GM10248 (cell line): ENCODE results near the gene TLR9.
A peak's percentile ranks its signal among the peaks of the same experiment; 100 is the strongest.

ENCODE experiments used
- CTCF ChIA-PET: fragments of 300-600 bp; sonication (Branson Sonifier 250); formaldehyde crosslinking; extraction: SDS; loops from one replicate; lab custom pipeline; 2021; ENCODE audit warnings: antibody characterized with exemption; lab: Yijun Ruan, JAX
- POLR2A ChIA-PET: fragments of 350-650 bp; sonication (Branson Sonifier 250); formaldehyde crosslinking; extraction: SDS; loops from one replicate; lab custom pipeline; 2020; ENCODE audit warnings: antibody characterized with exemption; lab: Yijun Ruan, JAX
- DNase-seq: peaks from one replicate; pipeline ENCODE4 v3.0.0; 2012; ENCODE audit errors: extremely low spot score
- TF ChIP-seq, protein P1 (sequence below): IDR thresholded peaks from 2 replicates; pipeline ENCODE4 v1.5.1; 2012; ENCODE audit warnings: mild to moderate bottlenecking, low read depth; ENCODE audit errors: extremely low read depth, missing control alignments, control extremely low read depth

TLR9 gene

GRCh38 chr3:52256159-52256558 is 30.7 kb upstream of the TLR9 start:
- DNase-seq: no peak
- POLR2A ChIA-PET: no interaction called here
- TF ChIP-seq, protein P1, sequence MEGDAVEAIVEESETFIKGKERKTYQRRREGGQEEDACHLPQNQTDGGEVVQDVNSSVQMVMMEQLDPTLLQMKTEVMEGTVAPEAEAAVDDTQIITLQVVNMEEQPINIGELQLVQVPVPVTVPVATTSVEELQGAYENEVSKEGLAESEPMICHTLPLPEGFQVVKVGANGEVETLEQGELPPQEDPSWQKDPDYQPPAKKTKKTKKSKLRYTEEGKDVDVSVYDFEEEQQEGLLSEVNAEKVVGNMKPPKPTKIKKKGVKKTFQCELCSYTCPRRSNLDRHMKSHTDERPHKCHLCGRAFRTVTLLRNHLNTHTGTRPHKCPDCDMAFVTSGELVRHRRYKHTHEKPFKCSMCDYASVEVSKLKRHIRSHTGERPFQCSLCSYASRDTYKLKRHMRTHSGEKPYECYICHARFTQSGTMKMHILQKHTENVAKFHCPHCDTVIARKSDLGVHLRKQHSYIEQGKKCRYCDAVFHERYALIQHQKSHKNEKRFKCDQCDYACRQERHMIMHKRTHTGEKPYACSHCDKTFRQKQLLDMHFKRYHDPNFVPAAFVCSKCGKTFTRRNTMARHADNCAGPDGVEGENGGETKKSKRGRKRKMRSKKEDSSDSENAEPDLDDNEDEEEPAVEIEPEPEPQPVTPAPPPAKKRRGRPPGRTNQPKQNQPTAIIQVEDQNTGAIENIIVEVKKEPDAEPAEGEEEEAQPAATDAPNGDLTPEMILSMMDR: no peak
- CTCF ChIA-PET: interaction anchor here (1.0 to 1.7 kb wide), 7 partner anchors 11 to 35 kb away, joined by 3 to 7 read pairs (median 3); no protein-coding TSS in a partner anchor

DNA sequence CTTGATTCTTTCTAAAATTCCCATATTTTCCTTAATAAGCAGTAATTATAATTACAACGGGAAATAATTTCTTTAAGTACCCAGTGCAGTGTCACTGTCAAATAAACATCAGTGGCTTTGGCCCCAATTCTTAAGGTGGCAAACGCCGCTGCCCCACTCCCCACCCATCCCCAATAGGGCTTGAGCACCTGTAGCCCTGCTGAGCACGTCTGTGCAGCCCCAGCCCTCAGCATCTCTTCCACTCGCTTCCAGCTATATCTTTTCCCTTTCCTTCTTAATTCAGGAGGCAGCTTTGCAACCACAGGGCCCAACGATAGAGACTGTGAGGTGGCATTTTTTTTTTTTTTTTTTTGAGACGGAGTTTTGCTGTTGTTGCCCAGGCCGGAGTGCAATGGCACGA is 29.2 kb upstream of the TLR9 start:
- no peak for DNase-seq
- TF ChIP-seq, protein P1: no peak
- CTCF ChIA-PET: interaction anchor here (1.1 to 5.1 kb wide), 5 partner anchors 11 to 31 kb away, joined by 3 to 31 read pairs (median 7); no protein-coding TSS in a partner anchor
- POLR2A ChIA-PET: interaction anchor here (0.5 kb wide), 1 partner anchor 413 kb away, joined by 3 read pairs; no protein-coding TSS in a partner anchor

- CTCF ChIA-PET: interaction anchor here (0.9 to 5.1 kb wide), 13 partner anchors 10 to 252 kb away, joined by 3 to 31 read pairs (median 6); partner anchors contain the start of gene WDR82
- DNase-seq: peak; percentile 91
- TF ChIP-seq, protein P1: no peak
- POLR2A ChIA-PET: interaction anchor here (0.5 to 1.4 kb wide), 11 partner anchors 9 to 414 kb away, joined by 3 to 5 read pairs (median 3); partner anchors contain the start of gene TWF2
Measured at GRCh38 chr3:52253314-52254304, 28.2 kb upstream of the TLR9 start.

- POLR2A ChIA-PET: no interaction called here
- TF ChIP-seq, protein P1: no peak
- CTCF ChIA-PET: interaction anchor here (1.1 to 5.1 kb wide), 3 partner anchors 9 to 30 kb away, joined by 5 to 31 read pairs (median 22); no protein-coding TSS in a partner anchor
- no peak for DNase-seq
Measured at GRCh38 chr3:52250122-52250521, 24.7 kb upstream of the TLR9 start.

GRCh38 chr3:52249683-52250082 is 24.2 kb upstream of the TLR9 start:
- POLR2A ChIA-PET: no interaction called here
- DNase-seq: no peak
- CTCF ChIA-PET: interaction anchor here (1.3 to 5.1 kb wide), 5 partner anchors 9 to 30 kb away, joined by 5 to 31 read pairs (median 14); partner anchors contain the start of gene TWF2
- TF ChIP-seq, protein P1: no peak
